Measurements from ENCODE around the gene GLMN. TPM values are rescaled to one million over a fixed set of nuclear protein-coding genes. Genes with fewer than 3 reads are reported as not detected.

Gene GLMN
- total RNA-seq, 6 donors from 2014 or later: 4.8 to 16.8 (median 6.0) TPM

- no peak within 1 kb of the TSS for H3K27ac ChIP-seq
- no peaks in the 10 kb centered on the region for H3K9me3 ChIP-seq
- TF ChIP-seq POLR2A (IDR thresholded peaks at IDR 0.05) (no peak), EP300 (IDR thresholded peaks at IDR 0.05) (no peak), POLR2AphosphoS5 (IDR thresholded peaks at IDR 0.05) (no peak), CTCF (IDR thresholded peaks at IDR 0.05) (no peak)
- H3K27me3 ChIP-seq: no peaks in the 10 kb centered on the region
- H3K4me3 ChIP-seq: no peak within 1 kb of the TSS
- DNase-seq (peak in 1 of 2 donors; percentile 58), ATAC-seq (ENCODE audit: low FRiP score in 2 of 2) (no peak)
- no peaks in the 10 kb centered on the region for H3K36me3 ChIP-seq
- 95% methylated on average over 26 to 27 of the region's 27 CpGs for WGBS, 2 donors
- H3K4me1 ChIP-seq: no peaks in the 10 kb centered on the region
Measured at GRCh38 chr1:92217721-92218120, 81.1 kb downstream of the GLMN start, which contains the start of gene C1orf146. TSS of gene C1orf146 (plus strand) at chr1:92217915. CDS start at chr1:92231421, 13,506 bp downstream.

DNA sequence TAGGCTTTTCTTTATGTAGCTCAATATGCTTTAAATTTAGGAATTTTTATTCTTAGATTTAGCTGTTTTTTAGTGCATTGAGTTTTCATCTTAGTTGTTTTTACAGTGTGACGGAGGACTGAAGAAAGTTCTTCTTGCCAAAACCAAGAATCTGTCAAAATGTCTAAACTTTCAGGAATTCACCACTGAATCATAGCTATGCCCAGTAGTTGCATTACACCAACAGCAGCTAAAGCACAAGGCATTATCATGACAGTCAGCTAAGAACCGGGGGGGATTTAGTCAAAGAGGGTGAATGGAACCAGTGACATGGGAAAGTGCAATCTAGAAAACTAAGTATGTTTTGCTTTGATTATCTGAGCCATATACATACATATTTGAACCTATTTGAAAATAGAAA is 87.6 kb downstream of the GLMN start:
- no peak for DNase-seq
- Histone ChIP-seq H3K27ac (no peak overlapping the region), H3K36me3 (no peaks in the 10 kb centered on the region), H3K4me1 (no peaks in the 10 kb centered on the region), H3K4me3 (no peak overlapping the region), H3K27me3 (no peaks in the 10 kb centered on the region), H3K9me3 (no peaks in the 10 kb centered on the region)
- TF ChIP-seq POLR2AphosphoS5 (IDR thresholded peaks at IDR 0.05) (no peak), POLR2A (IDR thresholded peaks at IDR 0.05) (no peak), EP300 (IDR thresholded peaks at IDR 0.05) (no peak), CTCF (IDR thresholded peaks at IDR 0.05) (no peak)
- WGBS, 2 donors: 76 to 88% methylated on average over 2 of the region's 2 CpGs
- ATAC-seq (ENCODE audit: low FRiP score in 2 of 2): no peak

- DNase-seq: no peak
- Histone ChIP-seq H3K36me3 (no peaks in the 10 kb centered on the region), H3K27me3 (no peaks in the 10 kb centered on the region), H3K9me3 (no peaks in the 10 kb centered on the region), H3K4me3 (no peak overlapping the region), H3K27ac (no peak overlapping the region), H3K4me1 (no peaks in the 10 kb centered on the region)
- TF ChIP-seq POLR2A (IDR thresholded peaks at IDR 0.05) (no peak), POLR2AphosphoS5 (IDR thresholded peaks at IDR 0.05) (no peak), CTCF (IDR thresholded peaks at IDR 0.05) (no peak), EP300 (IDR thresholded peaks at IDR 0.05) (no peak)
- 52% methylated on average over 2 of the region's 2 CpGs for WGBS, 2 donors
- ATAC-seq (ENCODE audit: low FRiP score in 2 of 2): no peak
Measured at GRCh38 chr1:92210701-92211100, 88.1 kb downstream of the GLMN start.

- no peak overlapping the region for H3K4me3 ChIP-seq
- no peaks in the 10 kb centered on the region for H3K4me1 ChIP-seq
- no peaks in the 10 kb centered on the region for H3K9me3 ChIP-seq
- no peak overlapping the region for H3K27ac ChIP-seq
- H3K27me3 ChIP-seq: no peaks in the 10 kb centered on the region
- DNase-seq (no peak), ATAC-seq (ENCODE audit: low FRiP score in 2 of 2) (no peak)
- no peaks in the 10 kb centered on the region for H3K36me3 ChIP-seq
- no peak for TF ChIP-seq POLR2AphosphoS5 (IDR thresholded peaks at IDR 0.05)
- TF ChIP-seq CTCF (IDR thresholded peaks at IDR 0.05): no peak
- no peak for TF ChIP-seq POLR2A (IDR thresholded peaks at IDR 0.05)
- no peak for TF ChIP-seq EP300 (IDR thresholded peaks at IDR 0.05)
Measured at GRCh38 chr1:92203105-92203504, 95.7 kb downstream of the GLMN start.

DNA sequence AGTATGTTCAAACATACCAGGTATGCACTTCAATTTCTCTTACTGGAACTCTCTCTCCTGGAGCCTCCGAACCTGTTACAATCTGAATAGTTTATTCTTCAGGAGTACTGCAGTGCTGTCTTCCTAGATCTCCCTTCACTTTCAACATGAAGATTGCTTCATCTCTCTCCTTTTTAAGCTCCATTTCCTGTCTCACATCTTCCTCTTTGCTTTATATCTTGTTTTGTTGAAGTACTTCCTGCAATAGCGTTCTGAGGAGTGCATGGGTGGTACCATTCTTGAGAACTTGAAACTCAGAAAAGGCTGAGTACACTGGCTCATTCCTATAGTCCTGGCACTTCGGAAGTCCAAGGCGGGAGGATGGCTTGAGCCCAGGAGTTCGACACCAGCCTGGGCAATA is 96.8 kb downstream of the GLMN start:
- DNase-seq (no peak), ATAC-seq (ENCODE audit: low FRiP score in 2 of 2) (peak in 1 of 2 donors; percentile 28)
- Histone ChIP-seq H3K27ac (no peak overlapping the region), H3K4me3 (no peak overlapping the region), H3K9me3 (no peaks in the 10 kb centered on the region), H3K4me1 (no peaks in the 10 kb centered on the region), H3K36me3 (no peaks in the 10 kb centered on the region), H3K27me3 (no peaks in the 10 kb centered on the region)
- WGBS, 2 donors: 46 to 69% methylated on average over 5 of the region's 5 CpGs
- TF ChIP-seq EP300 (IDR thresholded peaks at IDR 0.05) (no peak), CTCF (IDR thresholded peaks at IDR 0.05) (no peak), POLR2A (IDR thresholded peaks at IDR 0.05) (no peak), POLR2AphosphoS5 (IDR thresholded peaks at IDR 0.05) (no peak)
